Stomach (tissue), 9 donors: ENCODE measurements around the gene MAPRE3. TPM values are rescaled to one million over a fixed set of nuclear protein-coding genes. Genes with fewer than 3 reads are reported as not detected.

Source experiments
- DNase-seq, 2 donors: peaks; one replicate each; pipeline versions ENCODE4 v3.0.0 to v3.0.0-alpha.2; 2013 to 2019
- H3K27ac ChIP-seq, 5 donors: fragments of 200-600 bp in 4 of 5; sonication (generic) in 4 of 5; one replicate each; pipeline ENCODE4 v1.5.1; 2013 to 2019; ENCODE audit warnings: mild to moderate bottlenecking in 1 of 5, moderate library complexity in 1 of 5
- H3K27me3 ChIP-seq, 3 donors: fragments of 200-600 bp; sonication (generic); one replicate each; pipeline ENCODE4 v1.5.1; 2017 to 2019; ENCODE audit warnings: mixed run types in 1 of 3
- H3K36me3 ChIP-seq, 4 donors: fragments of 200-600 bp; sonication (generic); 1 replicate in 3 of 4; 2 replicates in 1 of 4; pipeline ENCODE4 v1.5.1; 2016 to 2019
- H3K4me1 ChIP-seq, 4 donors: fragments of 200-600 bp; sonication (generic); one replicate each; pipeline ENCODE4 v1.5.1; 2016 to 2019
- H3K4me3 ChIP-seq, 4 donors: fragments of 200-600 bp; sonication (generic) in 3 of 4; one replicate each; pipeline ENCODE4 v1.5.1; 2016 to 2019; ENCODE audit warnings: mild to moderate bottlenecking in 1 of 4
- H3K9me3 ChIP-seq, 4 donors: fragments of 200-600 bp; sonication (generic); one replicate each; pipeline ENCODE4 v1.5.1; 2016 to 2019
- EP300 ChIP-seq: sonication (generic); formaldehyde crosslinking; IDR thresholded peaks from one replicate; pipeline ENCODE4 v1.6.1; 2017; ENCODE audit warnings: antibody characterized with exemption
- POLR2A ChIP-seq, 4 donors: fragments of 450-650 bp; IDR thresholded peaks; one replicate each; pipeline ENCODE4 v1.6.1; 2016; ENCODE audit warnings: antibody characterized with exemption in 4 of 4, control low read depth in 2 of 4, mild to moderate bottlenecking in 1 of 4, moderate library complexity in 1 of 4
- POLR2AphosphoS5 ChIP-seq, 3 donors: sonication (generic); formaldehyde crosslinking; IDR thresholded peaks; one replicate each; pipeline ENCODE4 v1.6.1; 2016; ENCODE audit warnings: antibody characterized with exemption in 3 of 3
- WGBS, 5 donors: extraction: QIAGEN DNeasy Blood & Tissue Kit in 3 of 5; methylation state at CpG; one replicate each; pipeline versions ENCODE4 v1.1.5 to v1.1.7; 2013 to 2018; 5-methylcytosine and 5-hydroxymethylcytosine counted together
- intact Hi-C: fragments of 100-400 bp; cut with DNase I; formaldehyde crosslinking; loops from one replicate; pipeline ENCODE4 v1.15.1; 2023; ENCODE audit warnings: low total_unique reads
- polyA plus RNA-seq, 3 donors: library from polyadenylated mRNA; stranded (reverse); fragments of 200-250 nt; gene quantifications; one replicate each; pipeline ENCODE4 v1.2.3, GENCODE V29; 2013
- total RNA-seq, 5 donors: library from RNA; depleted of rRNA; stranded (reverse); fragments of >200 nt; gene quantifications; one replicate each; pipeline versions ENCODE4 v1.1.0 to v1.2.3, GENCODE V29; 2014 to 2016
- TF ChIP-seq, protein P1 (sequence below), 7 experiments: fragments of 450-650 bp in 4 of 7; fragments of 200-600 bp in 3 of 7; sonication (generic) in 3 of 7; IDR thresholded peaks; one replicate each; pipeline ENCODE4 v1.5.1; 2016 to 2019; ENCODE audit warnings: antibody characterized with exemption in 7 of 7, control low read depth in 2 of 7, mild to moderate bottlenecking in 1 of 7
- donor health status: healthy with polysubstance abuse.
- donor health status: Bipolar disorder and iron deficiency.
- donor health status: healthy.

MAPRE3 gene
- total and polyA plus RNA-seq, 8 donors = 7.0 to 24.1 (median 13.6) TPM

DNA sequence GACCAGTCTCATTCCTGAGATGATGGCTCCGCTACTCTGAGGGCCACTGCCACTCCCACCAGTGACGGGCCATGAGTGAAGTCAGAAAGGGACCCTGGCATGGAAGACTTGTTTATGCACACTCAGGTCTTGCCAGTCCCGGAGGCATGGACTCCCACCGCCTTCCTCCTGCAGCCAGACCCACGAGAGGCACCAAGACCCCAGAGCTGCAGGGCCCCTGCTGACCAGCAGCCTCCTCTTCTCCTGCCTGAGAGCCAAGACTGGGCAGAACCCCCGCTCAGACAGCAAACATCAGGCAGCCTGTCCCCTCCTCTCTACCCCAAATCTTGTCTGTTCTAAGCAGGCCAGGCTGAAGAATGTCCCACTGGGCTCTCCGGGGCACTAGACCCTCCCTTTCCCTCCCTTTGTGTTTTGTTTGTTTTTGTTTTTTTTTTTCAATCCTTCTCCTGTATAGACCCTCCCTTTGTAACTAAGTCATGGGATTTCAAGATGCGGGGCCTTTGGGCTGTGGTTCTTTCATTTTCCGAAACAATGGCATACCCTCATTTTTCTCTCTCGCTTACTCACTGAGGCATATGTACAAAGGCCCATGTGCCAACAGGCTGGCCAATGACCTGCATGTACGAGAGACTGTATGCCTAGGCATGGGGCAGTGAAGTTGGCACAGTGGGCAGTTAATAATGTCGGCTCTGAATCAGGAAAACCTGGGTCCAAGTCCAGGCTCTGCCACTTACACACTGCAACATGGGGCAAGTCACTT is 24.3 kb upstream of the MAPRE3 start:
- DNase-seq = no peak
- H3K4me3 ChIP-seq = no peak overlapping the region
- no peaks in the 10 kb centered on the region for H3K36me3 ChIP-seq
- H3K27ac ChIP-seq = no peak overlapping the region
- H3K27me3 ChIP-seq = peaks cover 0 to 66% (median 17%) of the 10 kb centered on the region in 3 donors
- intact Hi-C loops = no loop called here
- no peaks in the 10 kb centered on the region for H3K9me3 ChIP-seq
- 71 to 79% (median 72%) methylated on average over 10 to 12 of the region's 12 CpGs for WGBS, 5 donors
- TF ChIP-seq, protein P1, sequence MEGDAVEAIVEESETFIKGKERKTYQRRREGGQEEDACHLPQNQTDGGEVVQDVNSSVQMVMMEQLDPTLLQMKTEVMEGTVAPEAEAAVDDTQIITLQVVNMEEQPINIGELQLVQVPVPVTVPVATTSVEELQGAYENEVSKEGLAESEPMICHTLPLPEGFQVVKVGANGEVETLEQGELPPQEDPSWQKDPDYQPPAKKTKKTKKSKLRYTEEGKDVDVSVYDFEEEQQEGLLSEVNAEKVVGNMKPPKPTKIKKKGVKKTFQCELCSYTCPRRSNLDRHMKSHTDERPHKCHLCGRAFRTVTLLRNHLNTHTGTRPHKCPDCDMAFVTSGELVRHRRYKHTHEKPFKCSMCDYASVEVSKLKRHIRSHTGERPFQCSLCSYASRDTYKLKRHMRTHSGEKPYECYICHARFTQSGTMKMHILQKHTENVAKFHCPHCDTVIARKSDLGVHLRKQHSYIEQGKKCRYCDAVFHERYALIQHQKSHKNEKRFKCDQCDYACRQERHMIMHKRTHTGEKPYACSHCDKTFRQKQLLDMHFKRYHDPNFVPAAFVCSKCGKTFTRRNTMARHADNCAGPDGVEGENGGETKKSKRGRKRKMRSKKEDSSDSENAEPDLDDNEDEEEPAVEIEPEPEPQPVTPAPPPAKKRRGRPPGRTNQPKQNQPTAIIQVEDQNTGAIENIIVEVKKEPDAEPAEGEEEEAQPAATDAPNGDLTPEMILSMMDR (IDR thresholded peaks at IDR 0.05) = no peak
- TF ChIP-seq POLR2A (IDR thresholded peaks at IDR 0.05) (no peak), POLR2AphosphoS5 (IDR thresholded peaks at IDR 0.05) (no peak), EP300 (no peak)
- peaks cover 0 to 10% (median 4%) of the 10 kb centered on the region in 4 donors for H3K4me1 ChIP-seq

DNA sequence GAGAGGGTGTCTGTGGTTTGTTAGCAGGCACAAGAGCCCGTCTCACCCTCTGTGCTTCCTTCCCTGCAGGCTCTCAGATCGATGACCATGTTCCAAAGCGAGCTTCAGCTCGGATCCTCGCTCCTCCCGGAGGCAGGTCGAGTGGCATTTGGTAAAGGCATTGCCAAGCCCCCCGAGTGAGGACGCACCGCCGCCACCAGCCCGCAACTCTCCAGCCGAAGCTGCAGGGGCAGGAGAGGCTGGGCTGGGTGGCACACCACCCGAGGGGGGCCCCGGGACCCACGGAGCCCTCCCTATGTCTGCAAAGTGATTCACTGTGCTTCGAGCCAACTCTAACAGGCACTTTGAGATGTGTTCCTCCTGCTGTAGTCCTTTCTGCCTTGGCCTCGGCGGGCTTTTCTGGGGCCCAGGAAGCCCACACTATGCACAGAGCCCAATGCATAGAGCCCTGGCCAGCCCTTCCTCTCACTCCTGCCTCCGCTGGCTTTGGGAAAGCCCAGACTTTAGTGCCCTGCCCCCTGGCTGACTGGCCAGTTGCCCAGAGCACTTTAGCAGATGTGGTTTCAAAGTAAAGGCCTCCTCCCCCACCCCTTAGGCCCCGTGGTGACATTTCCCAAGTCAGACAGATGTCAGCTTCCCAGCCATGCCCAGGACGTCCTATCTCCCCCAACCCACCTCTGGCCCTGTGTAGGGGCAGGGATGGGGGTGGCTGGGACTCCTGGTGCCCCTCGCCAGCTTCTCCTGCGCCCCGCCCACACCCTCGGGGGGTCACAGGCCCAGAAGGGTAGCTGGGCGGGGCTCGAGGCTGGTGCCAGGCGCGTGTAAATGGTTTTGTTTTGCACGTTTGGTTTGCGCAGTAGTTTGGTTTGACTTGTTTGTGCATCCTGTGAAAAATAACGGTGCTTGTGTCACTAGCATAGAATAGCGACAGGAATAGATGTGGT is 23.3 kb upstream of the MAPRE3 start:
- no peak overlapping the region for H3K27ac ChIP-seq
- H3K9me3 ChIP-seq = no peaks in the 10 kb centered on the region
- DNase-seq = peak; percentile 66 to 69
- TF ChIP-seq POLR2A (IDR thresholded peaks at IDR 0.05) = no peak
- TF ChIP-seq, protein P1 (IDR thresholded peaks at IDR 0.05) = no peak
- no peak for TF ChIP-seq POLR2AphosphoS5 (IDR thresholded peaks at IDR 0.05)
- TF ChIP-seq EP300 = no peak
- 47 to 56% (median 54%) methylated on average over 24 to 34 of the region's 34 CpGs for WGBS, 5 donors
- H3K4me3 ChIP-seq = peak overlapping the region in 1 of 4 donors; percentile 13
- intact Hi-C loops = no loop called here
- H3K36me3 ChIP-seq = no peaks in the 10 kb centered on the region
- H3K27me3 ChIP-seq = peaks cover 0 to 66% (median 17%) of the 10 kb centered on the region in 3 donors
- peaks cover 0 to 10% (median 4%) of the 10 kb centered on the region in 4 donors for H3K4me1 ChIP-seq

DNA sequence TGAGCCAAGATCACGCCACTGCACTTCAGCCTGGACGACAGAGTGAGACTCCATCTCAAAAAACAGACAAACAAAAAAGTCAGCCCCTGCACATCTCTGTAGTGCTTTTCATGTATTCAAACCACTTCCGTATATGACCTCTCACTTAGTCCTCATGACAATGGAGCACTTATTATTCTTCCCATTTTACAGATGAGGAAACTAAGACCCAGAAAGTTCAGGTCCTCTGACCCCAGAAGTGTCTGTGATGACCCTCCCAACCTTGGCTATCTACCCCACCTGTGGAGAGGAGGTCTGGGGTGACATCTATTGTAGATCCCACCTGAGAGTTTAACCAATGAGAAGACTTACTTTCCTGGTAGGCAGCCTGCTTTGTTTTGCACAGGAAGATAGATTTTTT is 21.6 kb upstream of the MAPRE3 start:
- Histone ChIP-seq H3K4me1 (peaks cover 0 to 10% (median 4%) of the 10 kb centered on the region in 4 donors), H3K27me3 (peaks cover 0 to 58% (median 14%) of the 10 kb centered on the region in 3 donors), H3K27ac (no peak overlapping the region), H3K36me3 (no peaks in the 10 kb centered on the region), H3K4me3 (no peak overlapping the region), H3K9me3 (no peaks in the 10 kb centered on the region)
- DNase-seq = no peak
- TF ChIP-seq, protein P1 (IDR thresholded peaks at IDR 0.05) = no peak
- TF ChIP-seq EP300 = no peak
- TF ChIP-seq POLR2A (IDR thresholded peaks at IDR 0.05) = no peak
- no peak for TF ChIP-seq POLR2AphosphoS5 (IDR thresholded peaks at IDR 0.05)
- 88 to 95% (median 94%) methylated on average over 3 of the region's 3 CpGs for WGBS, 5 donors
- intact Hi-C loops = no loop called here

DNA sequence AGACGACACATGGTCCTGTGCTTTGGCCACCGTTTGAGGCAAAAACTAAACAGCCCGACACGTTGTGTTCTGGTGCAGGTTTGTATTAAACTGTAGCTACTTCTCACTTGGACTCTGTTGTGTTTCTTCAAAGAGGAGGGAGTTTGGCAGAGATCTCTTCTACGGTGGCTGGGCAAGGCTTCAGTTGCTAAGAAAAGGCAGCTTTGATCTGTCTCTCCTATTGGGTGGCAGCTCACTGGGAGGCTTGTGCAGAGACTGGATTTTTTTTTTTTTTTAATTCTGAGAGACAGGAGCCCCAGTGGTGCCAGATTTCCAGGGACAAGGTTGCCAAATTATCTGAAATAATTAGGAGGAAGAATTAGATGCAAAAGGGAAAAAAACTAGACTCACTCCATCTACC is 20.2 kb upstream of the MAPRE3 start:
- DNase-seq = no peak
- Histone ChIP-seq H3K4me3 (no peak overlapping the region), H3K27me3 (peaks cover 0 to 59% (median 9%) of the 10 kb centered on the region in 3 donors), H3K36me3 (no peaks in the 10 kb centered on the region), H3K9me3 (no peaks in the 10 kb centered on the region), H3K27ac (no peak overlapping the region), H3K4me1 (peaks cover 0 to 10% (median 4%) of the 10 kb centered on the region in 4 donors)
- intact Hi-C loops = no loop called here
- TF ChIP-seq POLR2A (IDR thresholded peaks at IDR 0.05) = no peak
- no peak for TF ChIP-seq EP300
- TF ChIP-seq, protein P1 (IDR thresholded peaks at IDR 0.05) = no peak
- no peak for TF ChIP-seq POLR2AphosphoS5 (IDR thresholded peaks at IDR 0.05)
- 75 to 84% (median 77%) methylated on average over 5 of the region's 5 CpGs for WGBS, 5 donors
